A549 (cell line): ENCODE data around the gene SHISAL2A. TPM values are rescaled to one million over a fixed set of nuclear protein-coding genes. Genes with fewer than 3 reads are reported as not detected.

Experiments
- ATAC-seq, 2 experiments: fragments of 200-7000 bp in 1 of 2; fragments of >200 bp in 1 of 2; cut with Nextera tagmentation in 1 of 2; cut with Tn5 transposase in 1 of 2; 3 replicates each; pipeline versions ENCODE4 v1.8.0 to v1.9.1; 2018 to 2020; ENCODE audit warnings: mild to moderate bottlenecking in 1 of 2, moderate library complexity in 1 of 2
- CTCF ChIA-PET: fragments of 300-600 bp; sonication (Branson Sonifier 250); formaldehyde crosslinking; extraction: SDS; loops from one replicate; lab custom pipeline; 2021; ENCODE audit warnings: antibody characterized with exemption, inconsistent platforms; lab: Yijun Ruan, JAX
- POLR2A ChIA-PET: fragments of 350-600 bp; formaldehyde crosslinking; extraction: SDS; loops from one replicate; lab custom pipeline; 2021; ENCODE audit warnings: antibody characterized with exemption, inconsistent platforms; lab: Yijun Ruan, JAX
- DNase-seq, 2 experiments: peaks; one replicate each; pipeline versions ENCODE4 v3.0.0 to v3.0.0-alpha.2; 2011 to 2016; ENCODE audit warnings: low read depth in 1 of 2, low spot score in 1 of 2
- FAIRE-seq: peaks from 2 replicates; lab custom pipeline; 2011; peaks lifted over from hg19 to GRCh38; lab: Jason Lieb, UNC
- H3K27ac ChIP-seq, 2 experiments: fragments of >200 bp; sonication (Bioruptor Twin); formaldehyde crosslinking; 3 replicates each; pipeline ENCODE4 v1.5.1; 2016 to 2017
- H3K4me1 ChIP-seq: fragments of >200 bp; sonication (Bioruptor Twin); formaldehyde crosslinking; 3 replicates; pipeline ENCODE4 v1.6.1; 2016
- H3K4me2 ChIP-seq: fragments of >200 bp; sonication (Bioruptor Twin); formaldehyde crosslinking; 3 replicates; pipeline ENCODE4 v1.6.1; 2016
- H3K4me3 ChIP-seq: fragments of >200 bp; sonication (Bioruptor Twin); formaldehyde crosslinking; 3 replicates; pipeline ENCODE4 v1.5.1; 2016
- H3K9me3 ChIP-seq: fragments of >200 bp; sonication (Bioruptor Twin); formaldehyde crosslinking; 3 replicates; pipeline ENCODE4 v1.6.1; 2016
- CBX2 ChIP-seq: fragments of 200-600 bp; sonication (generic); IDR thresholded peaks from 2 replicates; pipeline ENCODE4 v1.6.1; 2016; ENCODE audit warnings: low read depth, mild to moderate bottlenecking, borderline replicate concordance
- EHF ChIP-seq: fragments of 250-450 bp; sonication (Bioruptor Pico); IDR thresholded peaks from 2 replicates; pipeline ENCODE4 v1.5.0; 2020; ENCODE audit warnings: mild to moderate bottlenecking
- FOXS1 ChIP-seq: fragments of 250-450 bp; sonication (Bioruptor Pico); IDR thresholded peaks from 2 replicates; pipeline ENCODE4 v1.5.0; 2020; ENCODE audit warnings: mild to moderate bottlenecking, moderate library complexity
- GATA3 ChIP-seq: IDR thresholded peaks from 2 replicates; pipeline ENCODE4 v1.6.1; 2012; ENCODE audit warnings: borderline replicate concordance
- HOXA7 ChIP-seq: fragments of 250-450 bp; sonication (Bioruptor Pico); IDR thresholded peaks from 2 replicates; pipeline ENCODE4 v1.5.0; 2020; ENCODE audit warnings: mild to moderate bottlenecking, moderate library complexity
- HOXB5 ChIP-seq: fragments of 250-450 bp; sonication (Bioruptor Pico); IDR thresholded peaks from 2 replicates; pipeline ENCODE4 v1.5.0; 2020; ENCODE audit warnings: mild to moderate bottlenecking, moderate library complexity
- RNF2 ChIP-seq: fragments of 200-600 bp; sonication (generic); IDR thresholded peaks from 2 replicates; pipeline ENCODE4 v1.6.1; 2016; ENCODE audit warnings: low read depth, mild to moderate bottlenecking, antibody characterized with exemption, moderate library complexity, borderline replicate concordance
- ZFP36 ChIP-seq: fragments of 450-650 bp; IDR thresholded peaks from 2 replicates; pipeline ENCODE4 v1.6.1; 2014; ENCODE audit warnings: borderline replicate concordance; ENCODE audit not compliant: partially characterized antibody
- WGBS: methylation state at CpG from one replicate; pipeline ENCODE4 v1.1.6; 2017; ENCODE audit errors: missing lambda C conversion rate; 5-methylcytosine and 5-hydroxymethylcytosine counted together
- polyA plus RNA-seq, 4 experiments: library from polyadenylated mRNA; depleted of rRNA in 3 of 4; stranded (reverse); fragments of >200 nt; fragmentation: RNase III in 1 of 4; extraction: RNeasy Plus Mini Kit Qiagen cat#74134 plus additional on column Dnase treatment in 1 of 4; gene quantifications; 2 replicates in 3 of 4; 3 replicates in 1 of 4; pipeline ENCODE4 v1.2.3, GENCODE V29; 2011 to 2017
- TF ChIP-seq, protein P1 (sequence below): fragments of >200 bp; sonication (Bioruptor Twin); formaldehyde crosslinking; IDR thresholded peaks from 3 replicates; pipeline ENCODE4 v1.6.1; 2016

Gene SHISAL2A
- polyA plus RNA-seq, 2 of the 4 experiments (the other 2 are of a cell fraction) = not detected

- no peak overlapping the region for H3K4me2 ChIP-seq
- ATAC-seq = no peak
- peak overlapping the region; percentile 35 to 42; a peak in 4 of 6 replicates for H3K27ac ChIP-seq
- DNase-seq = no peak
- WGBS = 91% methylated on average over 5 of the region's 6 CpGs
- ChIA-PET CTCF (interaction anchor here (0.7 to 2.0 kb wide), 4 partner anchors 9 to 137 kb away, joined by 3 to 5 read pairs (median 4); partner anchors contain the start of gene ZYG11A), POLR2A (no interaction called here)
- TF ChIP-seq HOXB5 (CRISPR knock-in tag) (no peak), GATA3 (no peak), FOXS1 (CRISPR knock-in tag) (no peak), HOXA7 (CRISPR knock-in tag) (no peak), EHF (CRISPR knock-in tag) (no peak), ZFP36 (no peak), RNF2 (no peak), CBX2 (no peak)
- TF ChIP-seq, protein P1, sequence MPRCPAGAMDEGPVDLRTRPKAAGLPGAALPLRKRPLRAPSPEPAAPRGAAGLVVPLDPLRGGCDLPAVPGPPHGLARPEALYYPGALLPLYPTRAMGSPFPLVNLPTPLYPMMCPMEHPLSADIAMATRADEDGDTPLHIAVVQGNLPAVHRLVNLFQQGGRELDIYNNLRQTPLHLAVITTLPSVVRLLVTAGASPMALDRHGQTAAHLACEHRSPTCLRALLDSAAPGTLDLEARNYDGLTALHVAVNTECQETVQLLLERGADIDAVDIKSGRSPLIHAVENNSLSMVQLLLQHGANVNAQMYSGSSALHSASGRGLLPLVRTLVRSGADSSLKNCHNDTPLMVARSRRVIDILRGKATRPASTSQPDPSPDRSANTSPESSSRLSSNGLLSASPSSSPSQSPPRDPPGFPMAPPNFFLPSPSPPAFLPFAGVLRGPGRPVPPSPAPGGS = no peak
- H3K4me3 ChIP-seq = no peak overlapping the region
- H3K4me1 ChIP-seq = peaks cover 35% of the 10 kb centered on the region
- FAIRE-seq = no peak
- no peaks in the 10 kb centered on the region for H3K9me3 ChIP-seq
These were observed 73.2 kb downstream of the SHISAL2A start for GRCh38 chr1:52706136-52706670.

Other genes with a start within 250 kb of the SHISAL2A start
- gene ORC1, start 228.7 kb upstream of the SHISAL2A start, polyA plus RNA-seq (2011; rRNA removed) = 17.7 and 19.1 TPM in 2 replicates
- 17.7 to 18.9 TPM (median 18.2 TPM) in 3 replicates for gene ORC1, start 228.7 kb upstream of the SHISAL2A start, polyA plus RNA-seq (2017; fragmentation: RNase III; extraction: RNeasy Plus Mini Kit Qiagen cat#74134 plus additional on column Dnase treatment)
- gene PRPF38A, start 228.6 kb upstream of the SHISAL2A start, polyA plus RNA-seq (2011; rRNA removed) = 24.0 and 30.4 TPM in 2 replicates
- gene PRPF38A, start 228.6 kb upstream of the SHISAL2A start, polyA plus RNA-seq (2017; fragmentation: RNase III; extraction: RNeasy Plus Mini Kit Qiagen cat#74134 plus additional on column Dnase treatment) = 12.9 to 14.1 TPM (median 13.0 TPM) in 3 replicates
- gene TUT4, start 80.1 kb upstream of the SHISAL2A start, polyA plus RNA-seq (2011; rRNA removed) = 32.2 and 34.1 TPM in 2 replicates
- gene TUT4, start 80.1 kb upstream of the SHISAL2A start, polyA plus RNA-seq (2017; fragmentation: RNase III; extraction: RNeasy Plus Mini Kit Qiagen cat#74134 plus additional on column Dnase treatment) = 25.3 to 28.0 TPM (median 26.2 TPM) in 3 replicates
- not detected in 2 replicates for gene GPX7, start 30.8 kb upstream of the SHISAL2A start, polyA plus RNA-seq (2011; rRNA removed)
- not detected in 3 replicates for gene GPX7, start 30.8 kb upstream of the SHISAL2A start, polyA plus RNA-seq (2017; fragmentation: RNase III; extraction: RNeasy Plus Mini Kit Qiagen cat#74134 plus additional on column Dnase treatment)
- 17.1 and 18.1 TPM in 2 replicates for gene COA7, start 65.2 kb downstream of the SHISAL2A start, polyA plus RNA-seq (2011; rRNA removed)
- 22.0 to 23.6 TPM (median 22.3 TPM) in 3 replicates for gene COA7, start 65.2 kb downstream of the SHISAL2A start, polyA plus RNA-seq (2017; fragmentation: RNase III; extraction: RNeasy Plus Mini Kit Qiagen cat#74134 plus additional on column Dnase treatment)
- 14.1 and 15.9 TPM in 2 replicates for gene ZYG11B, start 93.3 kb downstream of the SHISAL2A start, polyA plus RNA-seq (2011; rRNA removed)
- 5.4 to 5.8 TPM (median 5.5 TPM) in 3 replicates for gene ZYG11B, start 93.3 kb downstream of the SHISAL2A start, polyA plus RNA-seq (2017; fragmentation: RNase III; extraction: RNeasy Plus Mini Kit Qiagen cat#74134 plus additional on column Dnase treatment)
- gene ZYG11A, start 209.6 kb downstream of the SHISAL2A start, polyA plus RNA-seq (2011; rRNA removed) = 4.8 and 5.4 TPM in 2 replicates
- gene ZYG11A, start 209.6 kb downstream of the SHISAL2A start, polyA plus RNA-seq (2017; fragmentation: RNase III; extraction: RNeasy Plus Mini Kit Qiagen cat#74134 plus additional on column Dnase treatment) = 2.6 to 3.2 TPM (median 3.0 TPM) in 3 replicates